Measurements from ENCODE around the gene SUGCT. TPM values are rescaled to one million over a fixed set of nuclear protein-coding genes. Genes with fewer than 3 reads are reported as not detected.
"Not testable (repeated sequence)": the region's sequence is repeated elsewhere in the genome, so short reads cannot be mapped to it uniquely, and the experiment has no call there.

Gene SUGCT
- total and polyA plus RNA-seq, 5 donors: 5.7 to 10.3 (median 6.1) TPM

- Histone ChIP-seq H3K4me1 (ENCODE audit: control insufficient read depth, insufficient read depth, low read length) (no peaks in the 10 kb centered on the region), H3K9me3 (ENCODE audit: control insufficient read depth, low read length) (no peaks in the 10 kb centered on the region), H3K27ac (ENCODE audit: low read length) (no peak overlapping the region), H3K4me3 (ENCODE audit: low read length) (no peak overlapping the region), H3K27me3 (ENCODE audit: control insufficient read depth, insufficient read depth) (no peaks in the 10 kb centered on the region)
- ATAC-seq: no peak
- 50% methylated on average over 3 of the region's 3 CpGs for WGBS
- intact Hi-C loops (cut with DNase I): no loop called here
- DNase-seq: no peak
These were observed 66.0 kb downstream of the SUGCT start for GRCh38 chr7:40200791-40201190.

- no peaks in the 10 kb centered on the region for H3K27me3 ChIP-seq (ENCODE audit: control insufficient read depth, insufficient read depth)
- DNase-seq (no peak), ATAC-seq (no peak)
- intact Hi-C loops (cut with DNase I): no loop called here
- H3K9me3 ChIP-seq (ENCODE audit: control insufficient read depth, low read length): no peaks in the 10 kb centered on the region
- H3K27ac ChIP-seq (ENCODE audit: low read length): no peak overlapping the region
- WGBS: 75% methylated on average over 3 of the region's 3 CpGs
- H3K4me1 ChIP-seq (ENCODE audit: control insufficient read depth, insufficient read depth, low read length): no peaks in the 10 kb centered on the region
- H3K4me3 ChIP-seq (ENCODE audit: low read length): no peak overlapping the region
These were observed 68.0 kb downstream of the SUGCT start for GRCh38 chr7:40202851-40203250.

GRCh38 chr7:40204581-40204980, 69.8 kb downstream of the SUGCT start:
- WGBS: 94% methylated on average over 7 of the region's 7 CpGs
- Histone ChIP-seq H3K27ac (ENCODE audit: low read length) (no peak overlapping the region), H3K27me3 (ENCODE audit: control insufficient read depth, insufficient read depth) (no peaks in the 10 kb centered on the region), H3K4me1 (ENCODE audit: control insufficient read depth, insufficient read depth, low read length) (no peaks in the 10 kb centered on the region), H3K4me3 (ENCODE audit: low read length) (no peak overlapping the region), H3K9me3 (ENCODE audit: control insufficient read depth, low read length) (no peaks in the 10 kb centered on the region)
- no peak for ATAC-seq
- intact Hi-C loops (cut with DNase I): no loop called here
- DNase-seq: no peak

GRCh38 chr7:40205992-40206391, 71.2 kb downstream of the SUGCT start:
- Histone ChIP-seq H3K4me3 (ENCODE audit: low read length) (no peak overlapping the region), H3K27ac (ENCODE audit: low read length) (no peak overlapping the region), H3K4me1 (ENCODE audit: control insufficient read depth, insufficient read depth, low read length) (no peaks in the 10 kb centered on the region), H3K27me3 (ENCODE audit: control insufficient read depth, insufficient read depth) (no peaks in the 10 kb centered on the region), H3K9me3 (ENCODE audit: control insufficient read depth, low read length) (no peaks in the 10 kb centered on the region)
- ATAC-seq (no peak), DNase-seq (no peak)
- WGBS: 88% methylated on average over 2 of the region's 2 CpGs
- intact Hi-C loops (cut with DNase I): no loop called here

- no peak for DNase-seq
- H3K27ac ChIP-seq (ENCODE audit: low read length): no peak overlapping the region
- H3K4me1 ChIP-seq (ENCODE audit: control insufficient read depth, insufficient read depth, low read length): no peaks in the 10 kb centered on the region
- ATAC-seq: no peak
- WGBS: 89% methylated on average over 5 of the region's 5 CpGs
- no peaks in the 10 kb centered on the region for H3K27me3 ChIP-seq (ENCODE audit: control insufficient read depth, insufficient read depth)
- no peaks in the 10 kb centered on the region for H3K9me3 ChIP-seq (ENCODE audit: control insufficient read depth, low read length)
- no peak overlapping the region for H3K4me3 ChIP-seq (ENCODE audit: low read length)
- intact Hi-C loops (cut with DNase I): no loop called here
These were observed 76.6 kb downstream of the SUGCT start for GRCh38 chr7:40211276-40212003.

GRCh38 chr7:40213291-40213690, 78.5 kb downstream of the SUGCT start:
- Histone ChIP-seq H3K4me1 (ENCODE audit: control insufficient read depth, insufficient read depth, low read length) (no peaks in the 10 kb centered on the region), H3K9me3 (ENCODE audit: control insufficient read depth, low read length) (no peaks in the 10 kb centered on the region), H3K27ac (ENCODE audit: low read length) (no peak overlapping the region), H3K4me3 (ENCODE audit: low read length) (no peak overlapping the region), H3K27me3 (ENCODE audit: control insufficient read depth, insufficient read depth) (no peaks in the 10 kb centered on the region)
- 76% methylated on average over 2 of the region's 2 CpGs for WGBS
- ATAC-seq (no peak), DNase-seq (no peak)
- intact Hi-C loops (cut with DNase I): no loop called here

GRCh38 chr7:40213856-40214255, 79.1 kb downstream of the SUGCT start:
- ATAC-seq (no peak), DNase-seq (no peak)
- WGBS: 73% methylated on average over 3 of the region's 3 CpGs
- H3K9me3 ChIP-seq (ENCODE audit: control insufficient read depth, low read length): no peaks in the 10 kb centered on the region
- no peak overlapping the region for H3K4me3 ChIP-seq (ENCODE audit: low read length)
- H3K4me1 ChIP-seq (ENCODE audit: control insufficient read depth, insufficient read depth, low read length): no peaks in the 10 kb centered on the region
- H3K27me3 ChIP-seq (ENCODE audit: control insufficient read depth, insufficient read depth): no peaks in the 10 kb centered on the region
- H3K27ac ChIP-seq (ENCODE audit: low read length): no peak overlapping the region
- intact Hi-C loops (cut with DNase I): no loop called here

- H3K27me3 ChIP-seq (ENCODE audit: control insufficient read depth, insufficient read depth); H3K9me3 ChIP-seq (ENCODE audit: control insufficient read depth, low read length); H3K27ac ChIP-seq (ENCODE audit: low read length); intact Hi-C loops (cut with DNase I); DNase-seq; H3K4me3 ChIP-seq (ENCODE audit: low read length); ATAC-seq; H3K4me1 ChIP-seq (ENCODE audit: control insufficient read depth, insufficient read depth, low read length): not testable (repeated sequence)
- 96% methylated on average over 7 of the region's 7 CpGs for WGBS
These were observed 83.8 kb downstream of the SUGCT start for GRCh38 chr7:40218612-40219011.

GRCh38 chr7:40219917-40220316, 85.1 kb downstream of the SUGCT start:
- Histone ChIP-seq H3K4me3 (ENCODE audit: low read length) (no peak overlapping the region), H3K27ac (ENCODE audit: low read length) (no peak overlapping the region), H3K9me3 (ENCODE audit: control insufficient read depth, low read length) (no peaks in the 10 kb centered on the region), H3K4me1 (ENCODE audit: control insufficient read depth, insufficient read depth, low read length) (no peaks in the 10 kb centered on the region), H3K27me3 (ENCODE audit: control insufficient read depth, insufficient read depth) (no peaks in the 10 kb centered on the region)
- 59% methylated on average over 2 of the region's 2 CpGs for WGBS
- DNase-seq: no peak
- intact Hi-C loops (cut with DNase I): no loop called here
- ATAC-seq: no peak

GRCh38 chr7:40220421-40220911, 85.7 kb downstream of the SUGCT start:
- Histone ChIP-seq H3K27ac (ENCODE audit: low read length) (no peak overlapping the region), H3K9me3 (ENCODE audit: control insufficient read depth, low read length) (no peaks in the 10 kb centered on the region), H3K27me3 (ENCODE audit: control insufficient read depth, insufficient read depth) (no peaks in the 10 kb centered on the region), H3K4me3 (ENCODE audit: low read length) (no peak overlapping the region), H3K4me1 (ENCODE audit: control insufficient read depth, insufficient read depth, low read length) (no peaks in the 10 kb centered on the region)
- DNase-seq (no peak), ATAC-seq (no peak)
- intact Hi-C loops (cut with DNase I): no loop called here

- Histone ChIP-seq H3K9me3 (ENCODE audit: control insufficient read depth, low read length) (no peaks in the 10 kb centered on the region), H3K4me3 (ENCODE audit: low read length) (no peak overlapping the region), H3K27me3 (ENCODE audit: control insufficient read depth, insufficient read depth) (no peaks in the 10 kb centered on the region), H3K27ac (ENCODE audit: low read length) (no peak overlapping the region), H3K4me1 (ENCODE audit: control insufficient read depth, insufficient read depth, low read length) (no peaks in the 10 kb centered on the region)
- DNase-seq (no peak), ATAC-seq (no peak)
- 81% methylated on average over 2 of the region's 2 CpGs for WGBS
- intact Hi-C loops (cut with DNase I): no loop called here
These were observed 87.0 kb downstream of the SUGCT start for GRCh38 chr7:40221836-40222235.
